Cardiac muscle cell (in vitro differentiated cells and primary cell): ENCODE data around the gene OR56A4. TPM values are rescaled to one million over a fixed set of nuclear protein-coding genes. Genes with fewer than 3 reads are reported as not detected.

Experiments used
- DNase-seq, 2 donors: peaks; one replicate each; pipeline versions ENCODE4 v3.0.0 to v3.0.0-alpha.2; 2010 to 2017; ENCODE audit warnings: low read depth in 1 of 2, low spot score in 1 of 2
- H3K27ac ChIP-seq: fragments of 200-600 bp; sonication (generic); 2 replicates; pipeline ENCODE4 v1.5.1; 2016
- H3K27me3 ChIP-seq: fragments of 200-600 bp; sonication (generic); 2 replicates; pipeline ENCODE4 v1.6.0; 2016; ENCODE audit warnings: control low read depth
- H3K36me3 ChIP-seq: fragments of 200-600 bp; sonication (generic); 2 replicates; pipeline ENCODE4 v1.5.1; 2016; ENCODE audit warnings: control low read depth
- H3K4me1 ChIP-seq: fragments of 200-600 bp; sonication (generic); 2 replicates; pipeline ENCODE4 v1.8.1; 2017; ENCODE audit warnings: low read depth, mild to moderate bottlenecking, mixed run types
- H3K4me3 ChIP-seq: fragments of 200-600 bp; sonication (generic); 2 replicates; pipeline ENCODE4 v1.5.1; 2016; ENCODE audit warnings: mild to moderate bottlenecking
- H3K9me3 ChIP-seq: fragments of 200-600 bp; sonication (generic); 2 replicates; pipeline ENCODE4 v1.5.1; 2017; ENCODE audit warnings: low read depth, mild to moderate bottlenecking, control low read depth
- CTCF ChIP-seq: IDR thresholded peaks from 2 replicates; pipeline ENCODE4 v1.5.1; 2012; ENCODE audit warnings: low read depth, mild to moderate bottlenecking, low read length
- polyA plus RNA-seq: library from polyadenylated mRNA; unstranded; fragments of >200 nt; fragmentation: Nextera tagmentation; extraction: Ambion mirVana; gene quantifications from 2 replicates; pipeline ENCODE4 v1.2.1, GENCODE V29; 2016
- total RNA-seq: library from RNA; depleted of rRNA; stranded (reverse); fragments of >200 nt; gene quantifications from 2 replicates; pipeline ENCODE4 v1.2.3, GENCODE V29; 2016

Gene OR56A4
- total and polyA plus RNA-seq, 2 experiments from 2014 or later, result not detected

GRCh38 chr11:6027501-6027900 lies 20.8 kb upstream of the OR56A4 start:
- no peaks in the 10 kb centered on the region for H3K27me3 ChIP-seq
- no peaks in the 10 kb centered on the region for H3K9me3 ChIP-seq
- DNase-seq, result no peak
- H3K4me3 ChIP-seq, result no peak overlapping the region
- TF ChIP-seq CTCF, result no peak
- H3K36me3 ChIP-seq, result no peaks in the 10 kb centered on the region
- H3K4me1 ChIP-seq, result peaks cover 2% of the 10 kb centered on the region
- H3K27ac ChIP-seq, result no peak overlapping the region

GRCh38 chr11:6025056-6025455 lies 18.3 kb upstream of the OR56A4 start:
- no peak for TF ChIP-seq CTCF
- H3K4me3 ChIP-seq, result no peak overlapping the region
- H3K4me1 ChIP-seq, result peaks cover 2% of the 10 kb centered on the region
- H3K36me3 ChIP-seq, result no peaks in the 10 kb centered on the region
- no peaks in the 10 kb centered on the region for H3K27me3 ChIP-seq
- no peak for DNase-seq
- H3K27ac ChIP-seq, result no peak overlapping the region
- H3K9me3 ChIP-seq, result no peaks in the 10 kb centered on the region

GRCh38 chr11:6022956-6023355 lies 16.2 kb upstream of the OR56A4 start:
- Histone ChIP-seq H3K36me3 (no peaks in the 10 kb centered on the region), H3K4me3 (no peak overlapping the region), H3K27ac (no peak overlapping the region), H3K27me3 (no peaks in the 10 kb centered on the region), H3K9me3 (no peaks in the 10 kb centered on the region), H3K4me1 (peaks cover 2% of the 10 kb centered on the region)
- DNase-seq, result peak; percentile 67 to 73
- peak; percentile 58 for TF ChIP-seq CTCF

GRCh38 chr11:6013042-6013441 lies 6.3 kb upstream of the OR56A4 start:
- H3K27ac ChIP-seq, result no peak overlapping the region
- no peak for TF ChIP-seq CTCF
- H3K36me3 ChIP-seq, result no peaks in the 10 kb centered on the region
- no peaks in the 10 kb centered on the region for H3K9me3 ChIP-seq
- DNase-seq, result no peak
- no peaks in the 10 kb centered on the region for H3K4me1 ChIP-seq
- no peak overlapping the region for H3K4me3 ChIP-seq
- peaks cover 2% of the 10 kb centered on the region for H3K27me3 ChIP-seq

GRCh38 chr11:6012035-6012668 lies 5.4 kb upstream of the OR56A4 start:
- Histone ChIP-seq H3K4me1 (no peaks in the 10 kb centered on the region), H3K27me3 (peaks cover 2% of the 10 kb centered on the region), H3K36me3 (no peaks in the 10 kb centered on the region), H3K27ac (no peak overlapping the region), H3K4me3 (no peak overlapping the region), H3K9me3 (no peaks in the 10 kb centered on the region)
- TF ChIP-seq CTCF, result no peak
- no peak for DNase-seq
